ENCODE data around the gene DPP3.
"Not testable (repeated sequence)": the region's sequence is repeated elsewhere in the genome, so short reads cannot be mapped to it uniquely, and the experiment has no call there.

Gene DPP3

GRCh38 chr11:66459138-66459778 is 21.0 kb upstream of the DPP3 start:
- Histone ChIP-seq H2AK5ac (ENCODE audit: low read length) (no peak overlapping the region), H3K4me1 (ENCODE audit: control insufficient read depth in 1 of 2, insufficient read depth in 2 of 2, low read length in 2 of 2) (peaks cover 6% of the 10 kb centered on the region in 2 experiments), H3K79me2 (ENCODE audit: control insufficient read depth, insufficient read depth, low read length, poor library complexity) (no peaks in the 10 kb centered on the region), H3K14ac (ENCODE audit: low read length) (no peak overlapping the region), H3K27ac (ENCODE audit: low read depth, low read length) (no peak overlapping the region), H3K18ac (ENCODE audit: low read length) (no peak overlapping the region), H3K4me2 (ENCODE audit: low read length) (peak overlapping the region; percentile 14), H3K4ac (ENCODE audit: low read depth, low read length) (no peak overlapping the region), H2BK12ac (ENCODE audit: low read length) (no peak overlapping the region), H4K12ac (ENCODE audit: low read depth, low read length) (no peak overlapping the region), H2BK120ac (ENCODE audit: insufficient read depth, low read length, poor library complexity) (no peak overlapping the region), H3K9ac (ENCODE audit: low read length) (no peak overlapping the region), H3K4me3 (ENCODE audit: low read depth, low read length) (no peak overlapping the region), H3K79me1 (ENCODE audit: low read length) (no peaks in the 10 kb centered on the region), H3K9me3 (ENCODE audit: insufficient read depth, low read depth, low read length) (no peaks in the 10 kb centered on the region), H2BK5ac (ENCODE audit: low read depth, low read length, poor library complexity) (no peak overlapping the region), H3K36me3 (ENCODE audit: control insufficient read depth in 1 of 2, insufficient read depth in 2 of 2, low read length in 2 of 2) (no peaks in the 10 kb centered on the region), H4K8ac (ENCODE audit: low read depth, low read length) (no peak overlapping the region), H2AFZ (ENCODE audit: insufficient read depth, low read length, poor library complexity) (no peak overlapping the region), H4K91ac (ENCODE audit: low read depth, low read length) (no peak overlapping the region), H3K23ac (ENCODE audit: low read length) (no peak overlapping the region), H3K27me3 (ENCODE audit: insufficient read depth, low read length) (no peaks in the 10 kb centered on the region)
- DNase-seq, result no peak
- WGBS (ENCODE audit: extremely low coverage, insufficient coverage, insufficient read length), result no CpG with 5 or more reads among the region's 5 CpGs

GRCh38 chr11:66462010-66462409 is 18.2 kb upstream of the DPP3 start:
- Histone ChIP-seq H2BK12ac (ENCODE audit: low read length) (no peak overlapping the region), H2AK5ac (ENCODE audit: low read length) (no peak overlapping the region), H2AFZ (ENCODE audit: insufficient read depth, low read length, poor library complexity) (no peak overlapping the region), H3K79me1 (ENCODE audit: low read length) (peaks cover 4% of the 10 kb centered on the region), H3K4ac (ENCODE audit: low read depth, low read length) (no peak overlapping the region), H3K4me1 (ENCODE audit: control insufficient read depth in 1 of 2, insufficient read depth in 2 of 2, low read length in 2 of 2) (peaks cover 2 to 4% of the 10 kb centered on the region in 2 experiments), H3K4me2 (ENCODE audit: low read length) (no peak overlapping the region), H3K27me3 (ENCODE audit: insufficient read depth, low read length) (no peaks in the 10 kb centered on the region), H3K23ac (ENCODE audit: low read length) (no peak overlapping the region), H2BK5ac (ENCODE audit: low read depth, low read length, poor library complexity) (no peak overlapping the region), H4K8ac (ENCODE audit: low read depth, low read length) (no peak overlapping the region), H3K18ac (ENCODE audit: low read length) (no peak overlapping the region), H2BK120ac (ENCODE audit: insufficient read depth, low read length, poor library complexity) (no peak overlapping the region), H4K12ac (ENCODE audit: low read depth, low read length) (no peak overlapping the region), H3K9me3 (ENCODE audit: insufficient read depth, low read depth, low read length) (no peaks in the 10 kb centered on the region), H3K4me3 (ENCODE audit: low read depth, low read length) (no peak overlapping the region), H3K9ac (ENCODE audit: low read length) (no peak overlapping the region), H4K91ac (ENCODE audit: low read depth, low read length) (no peak overlapping the region), H3K27ac (ENCODE audit: low read depth, low read length) (no peak overlapping the region), H3K79me2 (ENCODE audit: control insufficient read depth, insufficient read depth, low read length, poor library complexity) (peaks cover under 1% of the 10 kb centered on the region), H3K14ac (ENCODE audit: low read length) (no peak overlapping the region), H3K36me3 (ENCODE audit: control insufficient read depth in 1 of 2, insufficient read depth in 2 of 2, low read length in 2 of 2) (no peaks in the 10 kb centered on the region)
- DNase-seq, result no peak

GRCh38 chr11:66462911-66463310 is 17.3 kb upstream of the DPP3 start:
- Histone ChIP-seq H3K18ac (ENCODE audit: low read length) (no peak overlapping the region), H3K4me2 (ENCODE audit: low read length) (no peak overlapping the region), H3K27ac (ENCODE audit: low read depth, low read length) (no peak overlapping the region), H3K14ac (ENCODE audit: low read length) (no peak overlapping the region), H3K9ac (ENCODE audit: low read length) (no peak overlapping the region), H3K4ac (ENCODE audit: low read depth, low read length) (no peak overlapping the region), H3K23ac (ENCODE audit: low read length) (no peak overlapping the region), H3K9me3 (ENCODE audit: insufficient read depth, low read depth, low read length) (no peaks in the 10 kb centered on the region), H2BK5ac (ENCODE audit: low read depth, low read length, poor library complexity) (no peak overlapping the region), H2BK120ac (ENCODE audit: insufficient read depth, low read length, poor library complexity) (no peak overlapping the region), H3K27me3 (ENCODE audit: insufficient read depth, low read length) (no peaks in the 10 kb centered on the region), H4K12ac (ENCODE audit: low read depth, low read length) (no peak overlapping the region), H2BK12ac (ENCODE audit: low read length) (no peak overlapping the region), H3K36me3 (ENCODE audit: control insufficient read depth in 1 of 2, insufficient read depth in 2 of 2, low read length in 2 of 2) (no peaks in the 10 kb centered on the region), H3K79me2 (ENCODE audit: control insufficient read depth, insufficient read depth, low read length, poor library complexity) (peaks cover 4% of the 10 kb centered on the region), H2AFZ (ENCODE audit: insufficient read depth, low read length, poor library complexity) (no peak overlapping the region), H3K4me1 (ENCODE audit: control insufficient read depth in 1 of 2, insufficient read depth in 2 of 2, low read length in 2 of 2) (peaks cover 9 to 11% of the 10 kb centered on the region in 2 experiments), H3K79me1 (ENCODE audit: low read length) (peaks cover 9% of the 10 kb centered on the region), H2AK5ac (ENCODE audit: low read length) (no peak overlapping the region), H4K91ac (ENCODE audit: low read depth, low read length) (no peak overlapping the region), H3K4me3 (ENCODE audit: low read depth, low read length) (no peak overlapping the region), H4K8ac (ENCODE audit: low read depth, low read length) (no peak overlapping the region)
- DNase-seq, result no peak
- WGBS (ENCODE audit: extremely low coverage, insufficient coverage, insufficient read length), result no CpG with 5 or more reads among the region's 3 CpGs

- peaks cover 11 to 13% of the 10 kb centered on the region in 2 experiments for H3K4me1 ChIP-seq (ENCODE audit: control insufficient read depth in 1 of 2, insufficient read depth in 2 of 2, low read length in 2 of 2)
- H4K91ac ChIP-seq (ENCODE audit: low read depth, low read length); H3K79me2 ChIP-seq (ENCODE audit: control insufficient read depth, insufficient read depth, low read length, poor library complexity); H2BK12ac ChIP-seq (ENCODE audit: low read length); H3K18ac ChIP-seq (ENCODE audit: low read length); H3K79me1 ChIP-seq (ENCODE audit: low read length); H3K9ac ChIP-seq (ENCODE audit: low read length); H3K36me3 ChIP-seq (ENCODE audit: control insufficient read depth in 1 of 2, insufficient read depth in 2 of 2, low read length in 2 of 2); H3K4ac ChIP-seq (ENCODE audit: low read depth, low read length); H3K14ac ChIP-seq (ENCODE audit: low read length); DNase-seq; H3K4me3 ChIP-seq (ENCODE audit: low read depth, low read length); H2AK5ac ChIP-seq (ENCODE audit: low read length); H3K4me2 ChIP-seq (ENCODE audit: low read length); H2AFZ ChIP-seq (ENCODE audit: insufficient read depth, low read length, poor library complexity); H3K9me3 ChIP-seq (ENCODE audit: insufficient read depth, low read depth, low read length); H3K23ac ChIP-seq (ENCODE audit: low read length); H4K12ac ChIP-seq (ENCODE audit: low read depth, low read length); H2BK5ac ChIP-seq (ENCODE audit: low read depth, low read length, poor library complexity); H3K27ac ChIP-seq (ENCODE audit: low read depth, low read length); H4K8ac ChIP-seq (ENCODE audit: low read depth, low read length); H3K27me3 ChIP-seq (ENCODE audit: insufficient read depth, low read length); H2BK120ac ChIP-seq (ENCODE audit: insufficient read depth, low read length, poor library complexity): not testable (repeated sequence)
- WGBS (ENCODE audit: extremely low coverage, insufficient coverage, insufficient read length), result no CpG with 5 or more reads among the region's 5 CpGs
Observed at GRCh38 chr11:66464116-66464515, 16.1 kb upstream of the DPP3 start.
